HepG2 (cell line): ENCODE results near the gene CHPF. TPM values are rescaled to one million over a fixed set of nuclear protein-coding genes. Genes with fewer than 3 reads are reported as not detected.
A peak's percentile ranks its signal among the peaks of the same experiment; 100 is the strongest.

ENCODE experiments used
- ATF7-NPFF ChIP-seq: sonication (generic); formaldehyde crosslinking; IDR thresholded peaks from 2 replicates; pipeline ENCODE4 v1.8.1; 2023; ENCODE audit warnings: mild to moderate bottlenecking, low read depth, missing genetic modification reagents, moderate library complexity
- CEBPG ChIP-seq: IDR thresholded peaks from 2 replicates; pipeline ENCODE4 v1.6.1; 2016
- FOSL2 ChIP-seq: sonication (generic); formaldehyde crosslinking; IDR thresholded peaks from 2 replicates; pipeline ENCODE4 v1.4.0; 2020; ENCODE audit warnings: missing genetic modification reagents
- GABPA ChIP-seq, 2 experiments: IDR thresholded peaks; 2 replicates each; pipeline ENCODE4 v1.6.1; 2011 to 2016; ENCODE audit warnings: low read depth in 2 of 2, low read length in 1 of 2, missing biosample characterization in 1 of 2, missing genetic modification characterization in 1 of 2
- GATAD2A ChIP-seq: IDR thresholded peaks from 2 replicates; pipeline ENCODE4 v1.6.1; 2016
- HNF1B ChIP-seq: sonication (generic); formaldehyde crosslinking; IDR thresholded peaks from 2 replicates; pipeline ENCODE4 v1.5.1; 2020; ENCODE audit warnings: mild to moderate bottlenecking, moderate library complexity, missing genetic modification reagents
- MNT ChIP-seq: fragments of 450-650 bp; IDR thresholded peaks from 2 replicates; pipeline ENCODE4 v1.6.1; 2016
- SOX13 ChIP-seq, 3 experiments: fragments of 450-650 bp in 1 of 3; sonication (generic) in 1 of 3; formaldehyde crosslinking in 1 of 3; IDR thresholded peaks in 2 of 3; conservative IDR thresholded peaks in 1 of 3; 2 replicates each; pipeline versions ENCODE4 v1.5.0 to v1.6.1; 2016 to 2020; ENCODE audit warnings: antibody characterized with exemption in 1 of 3, mild to moderate bottlenecking in 1 of 3, missing compliant biosample characterization in 1 of 3, missing genetic modification reagents in 1 of 3, moderate library complexity in 1 of 3
- ZNF18 ChIP-seq: sonication (generic); formaldehyde crosslinking; IDR thresholded peaks from 2 replicates; pipeline ENCODE4 v1.8.0; 2022; ENCODE audit warnings: mild to moderate bottlenecking, missing genetic modification reagents; ENCODE audit not compliant: insufficient replicate concordance
- ZNF335 ChIP-seq: sonication (generic); formaldehyde crosslinking; IDR thresholded peaks from 2 replicates; pipeline ENCODE4 v1.4.0; 2020; ENCODE audit warnings: missing genetic modification reagents
- ZNF414 ChIP-seq: sonication (generic); formaldehyde crosslinking; IDR thresholded peaks from 2 replicates; pipeline ENCODE4 v1.5.0; 2020; ENCODE audit warnings: missing genetic modification reagents
- ZNF546 ChIP-seq: sonication (generic); formaldehyde crosslinking; conservative IDR thresholded peaks from 2 replicates; pipeline ENCODE4 v1.8.1; 2023; ENCODE audit warnings: mild to moderate bottlenecking, missing genetic modification reagents
- ZNF556 ChIP-seq: sonication (generic); formaldehyde crosslinking; IDR thresholded peaks from 2 replicates; pipeline ENCODE4 v1.4.0; 2020; ENCODE audit warnings: mild to moderate bottlenecking, missing genetic modification reagents, borderline replicate concordance
- ZNF567 ChIP-seq: sonication (generic); formaldehyde crosslinking; IDR thresholded peaks from 2 replicates; pipeline ENCODE4 v1.8.1; 2023; ENCODE audit warnings: mild to moderate bottlenecking, missing genetic modification reagents, borderline replicate concordance
- polyA plus RNA-seq, 8 experiments: library from polyadenylated mRNA; depleted of rRNA in 3 of 8; stranded (reverse) in 7 of 8; unstranded in 1 of 8; fragments of >200 nt; fragmentation: Illumina TruSeq in 4 of 8; extraction: Trizol in 4 of 8; gene quantifications; 2 replicates each; pipeline versions ENCODE4 v1.2.1 to v1.2.3, GENCODE V29; 2011 to 2016; ENCODE audit warnings: low read depth in 4 of 8, missing spikeins in 1 of 8, mixed read lengths in 1 of 8; ENCODE audit not compliant: insufficient read depth in 1 of 8
- total RNA-seq, 5 experiments: library from RNA; depleted of rRNA; stranded (reverse); fragments of >200 nt; fragmentation: Illumina TruSeq; extraction: Trizol; gene quantifications; 2 replicates each; pipeline ENCODE4 v1.2.3, GENCODE V29; 2016; ENCODE audit warnings: low read depth in 1 of 5
- TF ChIP-seq, protein P1 (sequence below): sonication (generic); formaldehyde crosslinking; conservative IDR thresholded peaks from 2 replicates; pipeline ENCODE4 v1.4.0; 2020; ENCODE audit warnings: mild to moderate bottlenecking, missing genetic modification reagents, moderate library complexity
- TF ChIP-seq, protein P2 (sequence below): sonication (generic); formaldehyde crosslinking; IDR thresholded peaks from 2 replicates; pipeline ENCODE4 v1.5.1; 2020; ENCODE audit warnings: missing genetic modification reagents, mild to moderate bottlenecking, borderline replicate concordance

Gene CHPF
- total and polyA plus RNA-seq, 2 of the 13 experiments (the other 11 are each of a cell fraction or from before 2014, with no cell fraction given) = 79.6 to 111 TPM

DNA sequence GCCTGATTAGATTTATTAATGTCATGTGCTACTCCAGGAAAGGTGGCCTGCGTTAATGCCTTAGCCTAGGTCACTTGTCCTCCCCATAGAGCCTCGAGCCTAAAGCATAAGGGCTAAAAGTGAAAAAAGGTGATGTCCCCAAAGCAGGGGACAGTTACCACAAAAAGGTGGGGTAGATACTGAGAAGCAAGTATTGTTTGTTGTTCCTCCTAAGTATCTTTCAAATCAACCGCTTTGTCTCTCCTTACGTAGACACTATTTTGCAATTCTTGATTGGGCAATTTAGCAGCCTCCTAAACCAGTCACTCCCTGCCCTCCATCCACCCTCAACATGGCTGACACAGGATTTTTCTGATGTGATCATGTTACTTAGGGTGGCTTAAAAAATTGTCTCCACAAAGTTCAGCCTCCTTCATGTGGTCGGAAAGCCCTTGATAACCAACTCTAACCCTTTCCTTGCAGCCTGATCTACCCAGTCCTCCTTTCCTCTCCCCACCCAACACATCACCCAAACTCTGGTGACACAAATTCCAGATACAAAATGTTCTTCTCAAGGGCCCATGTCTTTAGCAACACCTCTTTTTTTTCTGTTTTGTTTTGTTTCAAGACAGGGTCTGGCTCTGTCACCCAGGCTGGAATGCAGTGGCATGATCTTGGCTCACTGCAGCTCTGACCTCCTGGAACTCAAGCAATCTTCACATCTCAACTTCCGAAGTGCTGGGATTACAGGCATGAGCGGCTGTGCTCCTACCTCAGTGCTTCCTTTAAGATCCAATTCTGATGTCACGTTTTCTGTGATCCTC, 35.4 kb upstream of the CHPF start (continued):
- TF ChIP-seq, protein P1, sequence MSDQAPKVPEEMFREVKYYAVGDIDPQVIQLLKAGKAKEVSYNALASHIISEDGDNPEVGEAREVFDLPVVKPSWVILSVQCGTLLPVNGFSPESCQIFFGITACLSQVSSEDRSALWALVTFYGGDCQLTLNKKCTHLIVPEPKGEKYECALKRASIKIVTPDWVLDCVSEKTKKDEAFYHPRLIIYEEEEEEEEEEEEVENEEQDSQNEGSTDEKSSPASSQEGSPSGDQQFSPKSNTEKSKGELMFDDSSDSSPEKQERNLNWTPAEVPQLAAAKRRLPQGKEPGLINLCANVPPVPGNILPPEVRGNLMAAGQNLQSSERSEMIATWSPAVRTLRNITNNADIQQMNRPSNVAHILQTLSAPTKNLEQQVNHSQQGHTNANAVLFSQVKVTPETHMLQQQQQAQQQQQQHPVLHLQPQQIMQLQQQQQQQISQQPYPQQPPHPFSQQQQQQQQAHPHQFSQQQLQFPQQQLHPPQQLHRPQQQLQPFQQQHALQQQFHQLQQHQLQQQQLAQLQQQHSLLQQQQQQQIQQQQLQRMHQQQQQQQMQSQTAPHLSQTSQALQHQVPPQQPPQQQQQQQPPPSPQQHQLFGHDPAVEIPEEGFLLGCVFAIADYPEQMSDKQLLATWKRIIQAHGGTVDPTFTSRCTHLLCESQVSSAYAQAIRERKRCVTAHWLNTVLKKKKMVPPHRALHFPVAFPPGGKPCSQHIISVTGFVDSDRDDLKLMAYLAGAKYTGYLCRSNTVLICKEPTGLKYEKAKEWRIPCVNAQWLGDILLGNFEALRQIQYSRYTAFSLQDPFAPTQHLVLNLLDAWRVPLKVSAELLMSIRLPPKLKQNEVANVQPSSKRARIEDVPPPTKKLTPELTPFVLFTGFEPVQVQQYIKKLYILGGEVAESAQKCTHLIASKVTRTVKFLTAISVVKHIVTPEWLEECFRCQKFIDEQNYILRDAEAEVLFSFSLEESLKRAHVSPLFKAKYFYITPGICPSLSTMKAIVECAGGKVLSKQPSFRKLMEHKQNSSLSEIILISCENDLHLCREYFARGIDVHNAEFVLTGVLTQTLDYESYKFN (CRISPR knock-in tag) = no peak
- TF ChIP-seq ATF7-NPFF (CRISPR knock-in tag) = no peak
- no peak for TF ChIP-seq ZNF556 (CRISPR knock-in tag)
- peak; percentile 85 for TF ChIP-seq CEBPG (CRISPR knock-in tag)
- no peak for TF ChIP-seq FOSL2 (CRISPR knock-in tag)
- TF ChIP-seq ZNF335 (CRISPR knock-in tag) = 0 out of 2 replicates have a peak, but pooled peaks have one; percentile 44
- no peak for TF ChIP-seq SOX13 (IDR thresholded peaks at IDR 0.05)
- 0 out of 4 replicates have a peak, but pooled peaks of 1 of the 2 experiments have one; percentile 35 for TF ChIP-seq SOX13 (CRISPR knock-in tag; conservative IDR thresholded peaks at IDR 0.05 in 1 of 2, IDR thresholded peaks at IDR 0.05 in 1 of 2)
- TF ChIP-seq MNT = no peak
- TF ChIP-seq GABPA (IDR thresholded peaks at IDR 0.05; ENCODE audit: low read depth, low read length) = no peak
- 0 out of 2 replicates have a peak, but pooled peaks have one; percentile 17 for TF ChIP-seq GABPA (CRISPR knock-in tag; IDR thresholded peaks at IDR 0.05; ENCODE audit: low read depth)
- 0 out of 2 replicates have a peak, but pooled peaks have one; percentile 11 for TF ChIP-seq ZNF567 (CRISPR knock-in tag)
- 0 out of 2 replicates have a peak, but pooled peaks have one; percentile 9 for TF ChIP-seq HNF1B (CRISPR knock-in tag)
- TF ChIP-seq ZNF18 (CRISPR knock-in tag) = no peak
- TF ChIP-seq ZNF546 (CRISPR knock-in tag) = no peak
- TF ChIP-seq, protein P2, sequence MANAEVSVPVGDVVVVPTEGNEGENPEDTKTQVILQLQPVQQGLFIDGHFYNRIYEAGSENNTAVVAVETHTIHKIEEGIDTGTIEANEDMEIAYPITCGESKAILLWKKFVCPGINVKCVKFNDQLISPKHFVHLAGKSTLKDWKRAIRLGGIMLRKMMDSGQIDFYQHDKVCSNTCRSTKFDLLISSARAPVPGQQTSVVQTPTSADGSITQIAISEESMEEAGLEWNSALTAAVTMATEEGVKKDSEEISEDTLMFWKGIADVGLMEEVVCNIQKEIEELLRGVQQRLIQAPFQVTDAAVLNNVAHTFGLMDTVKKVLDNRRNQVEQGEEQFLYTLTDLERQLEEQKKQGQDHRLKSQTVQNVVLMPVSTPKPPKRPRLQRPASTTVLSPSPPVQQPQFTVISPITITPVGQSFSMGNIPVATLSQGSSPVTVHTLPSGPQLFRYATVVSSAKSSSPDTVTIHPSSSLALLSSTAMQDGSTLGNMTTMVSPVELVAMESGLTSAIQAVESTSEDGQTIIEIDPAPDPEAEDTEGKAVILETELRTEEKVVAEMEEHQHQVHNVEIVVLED = no peak
- peak; percentile 55 for TF ChIP-seq GATAD2A (CRISPR knock-in tag)
- 0 out of 2 replicates have a peak, but pooled peaks have one; percentile 54 for TF ChIP-seq ZNF414
